GM21423 (cell line): Measurements from ENCODE around the gene ZNF678.
"Not testable (repeated sequence)": the region's sequence is repeated elsewhere in the genome, so short reads cannot be mapped to it uniquely, and the experiment has no call there.

Experiments used
- ATAC-seq: cut with Tn5 transposase; IDR thresholded peaks from one replicate; pipeline ENCODE4 v1.9.1; 2021; ENCODE audit warnings: mild to moderate bottlenecking, moderate library complexity; ENCODE audit not compliant: unreplicated experiment

ZNF678 gene

GRCh38 chr1:227549892-227550291, 13.5 kb upstream of the ZNF678 start:
- no peak for ATAC-seq

- ATAC-seq, result not testable (repeated sequence)
Measured at GRCh38 chr1:227551881-227552280, 11.5 kb upstream of the ZNF678 start.

DNA sequence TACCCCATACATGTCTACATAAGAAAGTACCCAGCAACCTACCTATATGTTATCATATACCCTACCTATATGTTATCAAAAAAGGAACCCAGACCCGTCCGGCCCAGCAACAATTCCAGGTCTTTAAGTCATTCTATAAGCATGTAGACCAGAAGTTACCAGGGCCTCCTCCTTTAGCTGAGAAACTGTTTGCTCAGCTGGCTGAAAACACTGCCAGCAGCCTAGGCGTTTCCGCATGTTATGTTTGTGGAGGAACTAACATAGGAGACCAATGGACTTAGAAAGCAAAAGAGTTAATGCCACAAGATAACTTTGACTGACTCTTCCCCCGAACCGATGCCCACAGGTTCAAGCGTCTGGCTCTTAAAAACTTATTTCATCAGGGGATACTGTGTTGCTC, 7.1 kb upstream of the ZNF678 start:
- ATAC-seq, result no peak

DNA sequence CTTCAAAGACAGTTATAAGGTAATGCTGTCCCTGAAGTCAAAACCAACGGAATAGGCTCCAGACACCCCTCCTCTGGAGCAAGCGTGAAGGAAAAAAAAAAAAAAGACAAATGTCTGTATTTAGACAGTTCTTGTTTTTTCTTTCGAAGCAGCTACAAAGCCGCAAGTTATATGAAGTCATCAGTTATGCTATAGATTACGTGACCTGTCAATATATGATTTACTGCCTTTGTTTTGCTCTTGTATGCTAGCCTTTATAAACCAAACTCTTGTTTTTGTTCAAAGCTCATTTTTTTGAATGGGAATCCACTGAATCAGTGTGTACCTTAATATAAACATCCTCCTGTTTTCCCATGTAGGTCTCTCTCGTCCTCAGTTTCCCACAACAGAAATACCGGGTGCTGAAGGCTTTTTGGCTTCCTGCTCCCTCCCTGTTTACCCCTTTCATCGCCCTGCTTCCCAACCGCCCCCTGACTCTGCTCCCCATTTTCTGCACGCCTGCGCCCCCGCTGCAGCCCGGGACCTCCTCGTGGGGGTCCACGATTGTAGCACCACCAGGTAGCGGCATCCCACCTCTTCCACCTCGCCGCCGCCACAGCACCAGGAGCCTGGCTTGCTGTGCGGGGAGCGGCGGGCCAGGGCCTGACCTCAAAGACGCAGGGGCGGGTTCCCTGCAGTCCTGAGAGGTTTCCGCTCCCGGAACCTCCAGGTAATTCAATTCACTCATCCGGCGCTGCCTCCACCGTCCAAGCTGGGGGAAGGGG, 5.2 kb upstream of the ZNF678 start:
- ATAC-seq, result no peak

GRCh38 chr1:227558732-227559262, 4.6 kb upstream of the ZNF678 start:
- no peak for ATAC-seq

DNA sequence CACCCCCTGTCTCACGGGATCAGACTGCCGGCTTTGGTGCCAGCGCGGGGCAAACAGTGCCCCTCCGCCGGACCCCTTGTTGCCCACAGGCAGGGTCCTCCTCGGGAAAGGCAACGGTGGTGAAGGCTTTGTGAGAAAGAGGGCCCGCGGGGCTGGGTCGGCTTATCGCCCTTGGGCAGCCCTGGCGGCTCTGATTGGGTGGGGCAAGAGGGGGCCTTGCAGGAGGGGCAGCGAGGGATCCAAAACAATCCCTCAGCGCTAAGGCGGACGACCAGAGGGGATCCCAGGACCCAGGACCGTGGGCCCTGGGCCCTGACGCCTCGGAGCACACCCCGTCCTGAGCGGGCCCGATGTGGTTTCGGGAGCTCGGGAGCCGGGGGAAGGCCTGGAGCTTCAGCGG, 3.9 kb upstream of the ZNF678 start:
- no peak for ATAC-seq

- ATAC-seq, result no peak
Measured at GRCh38 chr1:227559926-227560325, 3.4 kb upstream of the ZNF678 start.

DNA sequence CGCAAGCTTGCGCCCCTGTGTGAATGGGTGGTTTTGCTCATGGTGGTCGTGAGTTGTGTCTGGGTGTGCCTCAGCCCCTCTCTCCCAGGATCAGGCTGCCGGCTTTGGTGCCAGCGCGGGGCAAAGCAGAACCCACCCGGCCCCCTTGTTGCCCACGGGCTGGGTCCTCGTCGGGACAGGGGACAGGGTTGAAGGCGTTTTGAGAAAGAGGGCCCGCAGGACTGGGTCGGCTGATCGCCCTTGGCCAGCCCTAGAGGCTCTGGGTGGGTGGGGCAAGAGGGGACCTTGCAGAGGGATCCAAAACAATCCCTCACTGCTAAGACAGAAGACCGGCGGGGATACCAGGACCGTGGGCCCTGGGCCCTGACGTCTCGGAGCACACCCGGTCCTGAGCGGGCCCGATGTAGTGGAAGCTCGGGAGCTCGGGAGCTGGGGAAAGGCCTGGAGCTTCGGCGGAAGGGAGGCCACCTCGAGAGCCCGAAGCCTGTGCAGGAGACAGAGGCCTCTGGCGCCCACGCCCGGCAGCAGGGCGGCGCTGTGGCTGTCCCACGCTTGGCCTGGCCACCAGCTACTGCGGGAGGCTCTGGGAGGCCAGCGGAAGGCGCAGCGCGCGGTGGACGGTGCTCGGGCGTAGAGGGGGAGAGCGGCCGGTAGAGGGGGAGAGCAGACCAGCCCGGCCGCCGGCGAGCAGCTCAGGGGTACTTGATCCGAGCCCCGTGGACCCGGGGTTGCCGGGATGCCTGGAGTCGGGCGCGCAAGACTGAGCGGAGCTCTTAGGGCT, 2.8 kb upstream of the ZNF678 start:
- ATAC-seq, result no peak

DNA sequence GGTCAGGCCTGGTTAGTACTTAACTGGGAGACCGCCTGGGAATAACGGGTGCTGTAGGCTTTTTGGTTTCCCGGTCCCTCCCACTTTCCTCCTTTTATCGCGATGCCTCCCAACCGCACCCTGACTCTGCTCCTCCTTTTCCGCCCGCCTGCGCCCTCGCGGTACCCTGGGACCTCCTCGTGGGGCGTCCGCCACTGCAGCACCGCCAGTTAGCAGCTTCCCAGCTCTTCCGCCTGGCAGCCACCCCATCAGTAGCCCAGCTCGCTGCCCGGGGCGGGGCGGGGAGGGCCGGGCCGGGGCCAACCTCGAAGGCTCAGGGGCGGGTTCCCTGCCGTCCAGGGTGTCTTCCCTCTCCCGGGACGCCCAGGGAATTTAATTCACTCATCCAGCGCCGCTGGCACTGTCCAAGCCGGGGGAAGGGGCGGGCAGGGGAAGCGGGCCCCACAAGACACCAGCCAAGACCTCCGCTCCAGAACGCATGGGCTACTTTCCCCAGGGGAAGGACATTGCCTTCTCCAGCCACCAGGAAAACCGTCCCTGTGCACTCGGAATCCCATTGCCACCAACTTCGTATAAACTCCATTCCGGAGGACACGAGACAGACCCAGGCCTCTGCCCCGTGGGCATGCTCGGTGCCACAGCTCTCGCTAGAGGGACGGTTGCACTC, 2.0 kb upstream of the ZNF678 start:
- no peak for ATAC-seq

DNA sequence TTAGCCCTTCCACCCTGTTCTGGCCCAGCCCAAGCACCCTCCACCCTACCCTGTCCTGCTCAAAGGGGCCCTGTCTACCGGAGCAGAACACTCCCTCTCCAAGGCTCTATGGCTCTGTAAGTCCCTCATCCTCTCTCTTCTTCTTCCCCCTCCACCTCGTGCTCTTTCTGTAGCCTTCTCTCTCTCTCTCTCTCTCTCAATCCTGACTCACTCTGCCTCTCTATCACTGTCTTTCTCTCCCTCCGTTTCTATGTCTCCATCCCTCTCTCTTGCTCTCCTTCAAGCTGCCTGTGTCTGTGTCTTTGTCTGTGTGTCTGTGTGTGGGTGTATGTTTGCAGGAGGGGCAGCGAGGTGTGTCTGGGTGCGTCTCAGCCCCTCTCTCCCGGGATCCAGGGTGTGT, 1.3 kb upstream of the ZNF678 start:
- no peak for ATAC-seq

- no peak for ATAC-seq
Measured at GRCh38 chr1:227562933-227563323, 428 bp upstream of the ZNF678 start.

DNA sequence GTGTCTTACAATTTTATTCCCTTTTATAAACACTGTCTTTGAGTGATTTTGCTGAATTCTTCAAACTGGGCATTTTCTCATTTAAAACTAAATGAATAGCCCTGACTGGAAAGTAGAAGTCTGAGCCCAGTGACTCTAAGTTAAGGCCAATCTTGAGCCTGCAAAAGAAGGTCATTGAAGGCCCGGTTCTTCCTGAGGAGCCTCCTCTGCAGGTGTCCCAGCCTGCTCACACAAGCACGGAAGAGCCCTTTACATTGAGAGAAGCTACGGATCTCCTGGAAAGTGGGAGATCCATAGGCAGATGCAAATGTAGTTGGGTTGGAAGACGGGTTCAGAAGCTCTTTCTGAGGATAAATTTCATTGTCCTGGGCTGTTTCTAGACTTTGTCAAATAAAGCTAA, 3.9 kb downstream of the ZNF678 start:
- ATAC-seq, result no peak

DNA sequence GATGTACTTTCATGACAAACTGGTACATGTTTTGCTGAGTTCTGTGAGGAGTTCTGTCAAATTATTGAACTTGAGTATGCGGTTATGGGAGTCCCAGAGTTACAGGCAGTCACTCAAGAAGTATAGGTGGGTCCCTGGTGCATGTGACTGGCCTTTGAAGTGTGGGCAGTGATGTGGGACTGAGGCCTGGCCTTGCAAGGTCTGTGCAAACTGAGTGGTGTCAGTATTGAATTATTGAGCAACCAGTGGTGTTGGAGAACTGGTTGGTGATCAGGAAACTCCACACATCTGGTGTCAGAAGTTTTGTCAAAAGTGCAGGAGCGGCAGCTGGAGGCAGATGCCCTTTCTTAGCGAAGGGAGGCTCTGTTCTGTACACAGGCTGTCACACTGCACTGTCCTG, 5.2 kb downstream of the ZNF678 start:
- ATAC-seq, result no peak

DNA sequence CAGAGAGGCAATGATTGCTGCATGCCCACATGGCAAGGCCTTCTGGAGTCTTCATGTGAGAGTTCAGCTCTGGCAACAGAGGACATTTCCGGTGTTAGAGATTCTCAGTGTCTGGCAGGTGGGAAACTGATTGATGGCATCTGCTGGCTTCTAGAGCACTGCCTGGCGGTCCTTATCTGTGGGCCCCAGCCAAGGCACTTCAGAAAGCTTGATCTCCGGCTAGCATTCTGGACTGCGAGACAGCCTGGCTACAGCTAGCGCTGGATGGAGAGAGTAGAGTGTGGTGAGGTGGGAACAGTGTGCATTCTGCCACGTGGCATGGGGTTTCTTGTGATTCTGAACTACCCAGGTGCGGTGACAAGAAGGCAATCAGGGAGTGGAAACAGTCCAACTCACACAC, 9.4 kb downstream of the ZNF678 start:
- ATAC-seq, result no peak

GRCh38 chr1:227574926-227575325, 11.6 kb downstream of the ZNF678 start:
- no peak for ATAC-seq

GRCh38 chr1:227576189-227576588, 12.8 kb downstream of the ZNF678 start:
- no peak for ATAC-seq

DNA sequence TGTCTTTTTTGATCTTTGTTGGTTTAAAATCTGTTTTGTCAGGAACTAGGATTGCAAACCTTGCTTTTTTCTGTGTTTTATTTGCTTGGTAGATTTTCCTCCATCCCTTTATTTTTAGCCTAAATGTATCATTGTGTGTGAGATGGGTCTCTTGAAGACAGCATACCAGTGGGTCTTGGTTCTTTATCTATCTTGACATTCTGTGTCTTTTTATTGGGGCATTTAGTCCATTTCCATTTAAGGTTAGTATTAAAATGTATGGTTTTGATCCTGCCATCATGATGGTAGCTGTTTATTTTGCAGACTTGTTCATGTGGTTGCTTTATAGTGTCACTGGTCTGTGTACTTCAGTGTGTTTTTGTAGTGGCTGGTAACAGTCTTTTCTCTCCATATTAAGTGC, 14.1 kb downstream of the ZNF678 start:
- ATAC-seq, result no peak

GRCh38 chr1:227583354-227583753, 20.0 kb downstream of the ZNF678 start:
- no peak for ATAC-seq

DNA sequence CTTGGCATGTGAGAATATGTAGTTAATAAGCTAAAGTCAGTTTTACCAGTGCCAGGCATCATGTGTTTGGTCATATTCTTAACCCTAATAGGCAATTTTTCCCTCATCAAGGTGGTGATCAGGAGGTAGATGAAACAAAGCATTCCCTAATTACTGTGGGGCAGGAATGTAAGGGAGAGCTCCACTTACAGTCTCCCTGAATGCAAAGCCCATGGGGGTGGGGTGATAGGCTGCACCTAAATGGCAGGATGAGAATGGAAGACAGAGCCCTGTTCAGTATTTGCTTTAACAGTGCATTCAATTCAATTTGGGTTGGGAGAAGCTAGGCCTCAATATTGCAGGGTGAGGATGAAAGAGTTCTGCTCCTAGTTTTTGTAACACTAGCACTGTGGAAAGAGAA, 23.4 kb downstream of the ZNF678 start:
- ATAC-seq, result no peak

DNA sequence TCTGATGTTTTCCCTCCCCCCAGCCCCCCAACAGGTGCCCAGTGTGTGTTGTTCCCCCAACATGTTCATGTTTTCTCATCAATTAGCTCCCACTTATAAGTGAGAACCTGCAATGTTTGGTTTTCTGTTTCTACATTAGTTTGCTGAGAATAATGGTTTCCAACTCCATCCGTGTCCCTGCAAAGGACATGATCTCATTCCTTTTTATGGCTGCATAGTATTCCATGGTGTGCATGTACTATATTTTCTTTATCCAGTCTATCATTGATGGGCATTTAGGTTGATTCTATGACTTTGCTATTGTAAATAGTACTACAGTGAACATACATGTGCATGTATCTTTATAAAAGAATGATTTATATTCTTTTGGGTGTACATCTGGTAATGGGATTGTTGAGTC, 24.6 kb downstream of the ZNF678 start:
- no peak for ATAC-seq

DNA sequence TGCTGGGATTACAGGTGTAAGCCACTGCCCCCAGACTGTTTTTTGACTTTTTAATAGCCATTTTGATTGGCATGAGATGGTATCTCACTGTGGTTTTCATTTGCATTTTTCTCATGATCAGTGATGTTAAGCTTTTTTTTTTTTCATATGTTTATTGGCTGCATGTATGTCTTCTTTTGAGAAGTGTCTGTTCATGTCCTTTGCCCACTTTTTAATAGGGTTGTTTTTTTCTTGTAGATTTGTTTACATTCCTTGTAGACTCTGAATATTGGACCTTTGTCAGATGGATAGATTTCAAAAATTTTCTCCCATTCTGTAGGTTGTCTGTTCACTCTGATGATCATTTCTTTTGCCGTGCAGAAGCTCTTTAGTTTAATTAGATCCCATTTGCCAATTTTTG, 25.4 kb downstream of the ZNF678 start:
- not testable (repeated sequence) for ATAC-seq

- ATAC-seq, result not testable (repeated sequence)
Measured at GRCh38 chr1:227589777-227590176, 26.4 kb downstream of the ZNF678 start.
